Neutrophil (primary cell): ENCODE measurements around the gene EPHA5.

Experiments used
- H3K27ac ChIP-seq: fragments of 200-600 bp; sonication (generic); 2 replicates; pipeline ENCODE4 v1.5.1; 2016; ENCODE audit warnings: mild to moderate bottlenecking, moderate library complexity
- H3K27me3 ChIP-seq: fragments of 200-600 bp; sonication (generic); 2 replicates; pipeline ENCODE4 v1.6.0; 2016; ENCODE audit warnings: mild to moderate bottlenecking
- H3K36me3 ChIP-seq: fragments of 200-600 bp; sonication (generic); 2 replicates; pipeline ENCODE4 v1.5.1; 2017
- H3K4me1 ChIP-seq, 2 experiments: fragments of 200-600 bp in 1 of 2; sonication (generic) in 1 of 2; 1 replicate in 1 of 2; 2 replicates in 1 of 2; pipeline versions ENCODE4 v1.5.1 to v1.6.1; 2013 to 2016; ENCODE audit warnings: low read depth in 1 of 2, low read length in 1 of 2, mild to moderate bottlenecking in 1 of 2, moderate library complexity in 1 of 2; ENCODE audit not compliant: control insufficient read depth in 1 of 2, insufficient read depth in 1 of 2
- H3K4me3 ChIP-seq, 2 experiments: fragments of 200-600 bp in 1 of 2; sonication (generic) in 1 of 2; 1 replicate in 1 of 2; 2 replicates in 1 of 2; pipeline ENCODE4 v1.5.1; 2013 to 2016; ENCODE audit warnings: low read depth in 1 of 2, low read length in 1 of 2, mild to moderate bottlenecking in 1 of 2, moderate library complexity in 1 of 2
- H3K9me3 ChIP-seq: fragments of 200-600 bp; sonication (generic); 2 replicates; pipeline ENCODE4 v1.5.1; 2016
- TF ChIP-seq, protein P1 (sequence below): fragments of 200-600 bp; sonication (generic); IDR thresholded peaks from 2 replicates; pipeline ENCODE4 v1.5.1; 2016; ENCODE audit warnings: antibody characterized with exemption

EPHA5 gene

DNA sequence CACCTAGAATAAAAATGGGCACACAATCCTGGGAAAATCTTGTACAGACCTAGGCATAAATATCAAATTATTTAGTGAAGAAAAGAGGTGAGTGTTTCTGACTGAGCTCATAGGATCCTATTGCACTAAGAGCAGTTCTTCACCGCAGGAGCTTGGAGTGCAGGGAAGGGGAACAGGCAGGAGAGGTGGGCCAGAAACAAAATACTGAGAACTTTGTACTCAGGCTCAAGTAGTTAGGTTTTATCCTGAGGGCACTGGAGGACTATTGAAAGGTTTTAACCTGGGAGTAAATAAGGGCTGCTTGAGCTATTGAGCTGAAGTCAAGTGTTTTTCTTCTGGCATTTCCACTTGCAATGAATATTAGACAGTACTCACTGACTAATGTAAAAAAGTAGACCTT, 12.2 kb downstream of the EPHA5 start:
- Histone ChIP-seq H3K27ac (no peak overlapping the region), H3K4me3 (no peak overlapping the region), H3K27me3 (no peaks in the 10 kb centered on the region), H3K9me3 (no peaks in the 10 kb centered on the region), H3K36me3 (no peaks in the 10 kb centered on the region), H3K4me1 (no peaks in the 10 kb centered on the region)
- TF ChIP-seq, protein P1, sequence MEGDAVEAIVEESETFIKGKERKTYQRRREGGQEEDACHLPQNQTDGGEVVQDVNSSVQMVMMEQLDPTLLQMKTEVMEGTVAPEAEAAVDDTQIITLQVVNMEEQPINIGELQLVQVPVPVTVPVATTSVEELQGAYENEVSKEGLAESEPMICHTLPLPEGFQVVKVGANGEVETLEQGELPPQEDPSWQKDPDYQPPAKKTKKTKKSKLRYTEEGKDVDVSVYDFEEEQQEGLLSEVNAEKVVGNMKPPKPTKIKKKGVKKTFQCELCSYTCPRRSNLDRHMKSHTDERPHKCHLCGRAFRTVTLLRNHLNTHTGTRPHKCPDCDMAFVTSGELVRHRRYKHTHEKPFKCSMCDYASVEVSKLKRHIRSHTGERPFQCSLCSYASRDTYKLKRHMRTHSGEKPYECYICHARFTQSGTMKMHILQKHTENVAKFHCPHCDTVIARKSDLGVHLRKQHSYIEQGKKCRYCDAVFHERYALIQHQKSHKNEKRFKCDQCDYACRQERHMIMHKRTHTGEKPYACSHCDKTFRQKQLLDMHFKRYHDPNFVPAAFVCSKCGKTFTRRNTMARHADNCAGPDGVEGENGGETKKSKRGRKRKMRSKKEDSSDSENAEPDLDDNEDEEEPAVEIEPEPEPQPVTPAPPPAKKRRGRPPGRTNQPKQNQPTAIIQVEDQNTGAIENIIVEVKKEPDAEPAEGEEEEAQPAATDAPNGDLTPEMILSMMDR, result no peak

DNA sequence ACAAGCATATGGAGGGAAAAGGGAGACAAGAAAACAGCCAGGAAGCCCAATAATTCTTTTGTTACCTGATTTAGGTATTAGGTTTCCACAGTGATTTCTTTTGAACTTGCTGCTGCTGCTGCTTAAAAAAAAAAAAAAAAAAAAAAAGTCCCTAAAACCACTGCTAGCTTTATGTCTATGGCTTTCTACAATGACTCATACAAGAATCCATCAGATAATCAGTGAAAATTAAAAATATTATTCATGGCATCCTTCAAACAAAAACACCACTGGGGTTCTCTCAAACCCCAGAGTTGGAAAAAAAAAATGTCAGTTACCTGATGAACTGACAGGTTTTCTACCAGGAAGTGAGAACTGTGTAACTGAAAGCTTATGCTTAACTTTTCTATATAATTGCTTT, 14.3 kb downstream of the EPHA5 start:
- H3K4me3 ChIP-seq, result no peak overlapping the region
- no peaks in the 10 kb centered on the region for H3K9me3 ChIP-seq
- H3K27ac ChIP-seq, result no peak overlapping the region
- no peaks in the 10 kb centered on the region for H3K27me3 ChIP-seq
- no peaks in the 10 kb centered on the region for H3K4me1 ChIP-seq
- no peaks in the 10 kb centered on the region for H3K36me3 ChIP-seq
- TF ChIP-seq, protein P1, result no peak

- no peak overlapping the region for H3K27ac ChIP-seq
- TF ChIP-seq, protein P1, result no peak
- no peaks in the 10 kb centered on the region for H3K4me1 ChIP-seq
- no peak overlapping the region for H3K4me3 ChIP-seq
- H3K36me3 ChIP-seq, result no peaks in the 10 kb centered on the region
- no peaks in the 10 kb centered on the region for H3K27me3 ChIP-seq
- H3K9me3 ChIP-seq, result no peaks in the 10 kb centered on the region
Observed at GRCh38 chr4:65654976-65655375, 15.3 kb downstream of the EPHA5 start.

- Histone ChIP-seq H3K4me1 (no peaks in the 10 kb centered on the region), H3K9me3 (no peaks in the 10 kb centered on the region), H3K36me3 (no peaks in the 10 kb centered on the region), H3K27me3 (no peaks in the 10 kb centered on the region), H3K27ac (no peak overlapping the region), H3K4me3 (no peak overlapping the region)
- TF ChIP-seq, protein P1, result no peak
Observed at GRCh38 chr4:65653740-65654361, 16.4 kb downstream of the EPHA5 start.

- TF ChIP-seq, protein P1, result no peak
- Histone ChIP-seq H3K36me3 (no peaks in the 10 kb centered on the region), H3K9me3 (no peaks in the 10 kb centered on the region), H3K27me3 (no peaks in the 10 kb centered on the region), H3K4me1 (no peaks in the 10 kb centered on the region), H3K4me3 (no peak overlapping the region), H3K27ac (no peak overlapping the region)
Observed at GRCh38 chr4:65651751-65652150, 18.5 kb downstream of the EPHA5 start.
